ENCODE results near the gene WEE1.
"Not testable (repeated sequence)": the region's sequence is repeated elsewhere in the genome, so short reads cannot be mapped to it uniquely, and the experiment has no call there.

WEE1 gene

GRCh38 chr11:9600644-9601036, 27.2 kb downstream of the WEE1 start:
- DNase-seq = no peak

- DNase-seq = no peak
Observed at GRCh38 chr11:9601037-9601875, 27.8 kb downstream of the WEE1 start.

GRCh38 chr11:9601876-9602199, 28.4 kb downstream of the WEE1 start:
- no peak for DNase-seq

- DNase-seq = not testable (repeated sequence)
Observed at GRCh38 chr11:9603214-9603613, 29.7 kb downstream of the WEE1 start.

GRCh38 chr11:9604134-9604533, 30.7 kb downstream of the WEE1 start:
- no peak for DNase-seq

- no peak for DNase-seq
Observed at GRCh38 chr11:9605742-9606141, 32.3 kb downstream of the WEE1 start.

- no peak for DNase-seq
Observed at GRCh38 chr11:9606809-9607510, 33.5 kb downstream of the WEE1 start.

GRCh38 chr11:9607511-9607899, 34.0 kb downstream of the WEE1 start:
- no peak for DNase-seq

GRCh38 chr11:9609002-9609759, 35.7 kb downstream of the WEE1 start:
- DNase-seq = no peak

- DNase-seq = no peak
Observed at GRCh38 chr11:9609841-9610240, 36.4 kb downstream of the WEE1 start.

- DNase-seq = peak; percentile 88
Observed at GRCh38 chr11:9613118-9613829, 39.8 kb downstream of the WEE1 start.

- DNase-seq = peak; percentile 93
Observed at GRCh38 chr11:9613830-9614762, 40.6 kb downstream of the WEE1 start.

- peak; percentile 43 for DNase-seq
Observed at GRCh38 chr11:9615031-9615451, 41.6 kb downstream of the WEE1 start.

- DNase-seq = no peak
Observed at GRCh38 chr11:9616042-9616675, 42.7 kb downstream of the WEE1 start.

GRCh38 chr11:9616858-9617257, 43.4 kb downstream of the WEE1 start:
- DNase-seq = no peak

GRCh38 chr11:9617940-9618339, 44.5 kb downstream of the WEE1 start:
- no peak for DNase-seq

- DNase-seq = no peak
Observed at GRCh38 chr11:9619004-9619403, 45.5 kb downstream of the WEE1 start.

- DNase-seq = no peak
Observed at GRCh38 chr11:9619971-9620370, 46.5 kb downstream of the WEE1 start.

GRCh38 chr11:9622353-9622752, 48.9 kb downstream of the WEE1 start:
- not testable (repeated sequence) for DNase-seq

GRCh38 chr11:9623053-9623452, 49.6 kb downstream of the WEE1 start:
- DNase-seq = not testable (repeated sequence)

- DNase-seq = no peak
Observed at GRCh38 chr11:9624448-9624847, 51.0 kb downstream of the WEE1 start.

All from NCI-H526 treated with DMSO at 0.1 percent for 48 hours (cell line).